NB4 (cell line): ENCODE measurements around the gene MYRFL.
A peak's percentile ranks its signal among the peaks of the same experiment; 100 is the strongest.

Experiments
- DNase-seq: peaks from one replicate; pipeline ENCODE4 v3.0.0; 2010; ENCODE audit warnings: low read depth
- H3K4me3 ChIP-seq: one replicate; pipeline ENCODE4 v1.5.1; 2011; ENCODE audit warnings: mild to moderate bottlenecking, low read depth, low read length, moderate library complexity
- MYC ChIP-seq: IDR thresholded peaks from 2 replicates; pipeline ENCODE4 v1.6.1; 2011; ENCODE audit warnings: low read depth, low read length
- POLR2A ChIP-seq: IDR thresholded peaks from 2 replicates; pipeline ENCODE4 v1.6.1; 2011; ENCODE audit warnings: mild to moderate bottlenecking; ENCODE audit not compliant: insufficient read length; ENCODE audit errors: extremely low read depth
- TF ChIP-seq, protein P1 (sequence below): IDR thresholded peaks from 2 replicates; pipeline ENCODE4 v1.6.1; 2011; ENCODE audit warnings: low read depth, low read length
- TF ChIP-seq, protein P2 (sequence below): IDR thresholded peaks from one replicate; pipeline ENCODE4 v1.5.1; 2012; ENCODE audit warnings: low read depth, low read length

The MYRFL gene

DNA sequence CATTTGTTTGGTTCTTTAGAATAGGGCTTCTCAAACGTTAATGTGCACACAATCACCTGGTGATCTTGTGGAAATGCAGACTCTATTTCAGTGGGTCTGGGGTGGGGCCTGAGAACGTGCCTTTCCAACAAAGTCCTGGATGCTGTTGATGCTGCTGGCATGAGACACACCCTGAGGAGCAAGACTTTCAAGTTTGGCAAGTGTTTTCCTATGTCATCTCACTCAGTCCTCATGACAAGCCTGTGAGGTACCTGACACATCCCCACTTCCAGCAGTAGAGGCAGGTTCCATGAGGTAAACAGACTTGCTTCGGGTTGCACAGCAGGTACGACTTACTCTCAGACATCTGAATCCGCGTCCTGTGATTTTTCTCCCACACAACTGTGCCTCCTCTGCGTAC is 147.1 kb downstream of the MYRFL start:
- no peak for TF ChIP-seq POLR2A
- TF ChIP-seq, protein P1, sequence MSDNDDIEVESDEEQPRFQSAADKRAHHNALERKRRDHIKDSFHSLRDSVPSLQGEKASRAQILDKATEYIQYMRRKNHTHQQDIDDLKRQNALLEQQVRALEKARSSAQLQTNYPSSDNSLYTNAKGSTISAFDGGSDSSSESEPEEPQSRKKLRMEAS: no peak
- DNase-seq: no peak
- no peak overlapping the region for H3K4me3 ChIP-seq

GRCh38 chr12:69978020-69978419 is 153.0 kb downstream of the MYRFL start:
- no peak for DNase-seq
- no peak for TF ChIP-seq POLR2A
- TF ChIP-seq, protein P2, sequence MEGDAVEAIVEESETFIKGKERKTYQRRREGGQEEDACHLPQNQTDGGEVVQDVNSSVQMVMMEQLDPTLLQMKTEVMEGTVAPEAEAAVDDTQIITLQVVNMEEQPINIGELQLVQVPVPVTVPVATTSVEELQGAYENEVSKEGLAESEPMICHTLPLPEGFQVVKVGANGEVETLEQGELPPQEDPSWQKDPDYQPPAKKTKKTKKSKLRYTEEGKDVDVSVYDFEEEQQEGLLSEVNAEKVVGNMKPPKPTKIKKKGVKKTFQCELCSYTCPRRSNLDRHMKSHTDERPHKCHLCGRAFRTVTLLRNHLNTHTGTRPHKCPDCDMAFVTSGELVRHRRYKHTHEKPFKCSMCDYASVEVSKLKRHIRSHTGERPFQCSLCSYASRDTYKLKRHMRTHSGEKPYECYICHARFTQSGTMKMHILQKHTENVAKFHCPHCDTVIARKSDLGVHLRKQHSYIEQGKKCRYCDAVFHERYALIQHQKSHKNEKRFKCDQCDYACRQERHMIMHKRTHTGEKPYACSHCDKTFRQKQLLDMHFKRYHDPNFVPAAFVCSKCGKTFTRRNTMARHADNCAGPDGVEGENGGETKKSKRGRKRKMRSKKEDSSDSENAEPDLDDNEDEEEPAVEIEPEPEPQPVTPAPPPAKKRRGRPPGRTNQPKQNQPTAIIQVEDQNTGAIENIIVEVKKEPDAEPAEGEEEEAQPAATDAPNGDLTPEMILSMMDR: no peak
- TF ChIP-seq, protein P1: no peak
- TF ChIP-seq MYC: no peak
- no peak overlapping the region for H3K4me3 ChIP-seq

DNA sequence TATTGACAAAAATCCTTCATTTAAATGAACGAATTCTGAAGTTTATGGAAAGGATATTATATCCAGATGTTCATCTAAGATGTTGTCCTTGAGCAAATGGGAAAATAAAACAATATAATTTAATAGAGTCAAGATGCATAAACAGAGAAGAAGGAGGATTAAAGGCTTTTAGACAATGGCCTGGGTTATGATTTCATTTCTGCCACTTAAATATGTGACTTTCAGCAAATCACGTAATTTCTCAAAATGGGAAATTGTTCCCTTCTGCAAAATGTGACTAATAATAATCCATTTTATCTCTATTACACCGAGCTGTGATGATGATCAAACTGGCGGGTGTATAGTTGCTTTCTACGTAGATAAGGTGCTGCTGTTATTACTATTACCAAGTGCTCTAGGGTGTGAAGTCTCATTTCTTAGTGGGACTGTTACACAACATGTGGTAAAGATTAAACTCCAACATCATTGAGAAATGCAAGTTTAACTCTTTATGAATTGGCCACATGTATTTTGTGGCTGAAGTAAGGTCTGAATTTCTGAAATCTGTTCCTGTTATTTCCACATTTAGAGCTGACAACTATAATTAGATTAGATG is 157.0 kb downstream of the MYRFL start:
- no peak for TF ChIP-seq POLR2A
- TF ChIP-seq, protein P2: no peak
- no peak for TF ChIP-seq MYC
- TF ChIP-seq, protein P1: no peak
- DNase-seq: no peak
- H3K4me3 ChIP-seq: no peak overlapping the region

DNA sequence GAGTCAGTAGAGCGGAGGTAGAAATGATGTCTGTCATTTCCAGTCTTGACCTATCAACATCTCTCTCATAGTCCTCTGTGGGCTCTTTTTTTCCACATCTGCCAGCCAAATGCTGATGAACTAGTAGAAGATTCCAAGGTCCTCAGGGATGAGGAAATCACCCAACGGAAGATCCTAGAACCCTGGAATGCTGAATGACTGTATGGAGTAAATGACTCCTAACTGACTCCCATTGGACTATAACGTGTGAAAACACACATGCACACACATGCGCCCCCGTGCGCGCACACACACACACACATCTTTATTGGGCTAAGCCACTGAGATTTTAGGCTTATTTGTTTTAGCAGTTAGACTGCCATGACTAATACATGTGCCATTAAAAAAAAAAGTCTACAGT is 159.2 kb downstream of the MYRFL start:
- TF ChIP-seq POLR2A (no peak), MYC (no peak)
- TF ChIP-seq, protein P1: no peak
- TF ChIP-seq, protein P2: no peak
- DNase-seq: no peak
- no peak overlapping the region for H3K4me3 ChIP-seq

- peak; percentile 36 for DNase-seq
- TF ChIP-seq, protein P1: 0 out of 2 replicates have a peak, but pooled peaks have one; percentile 17
- TF ChIP-seq, protein P2: peak; percentile 64
- TF ChIP-seq MYC: no peak
- TF ChIP-seq POLR2A: no peak
- H3K4me3 ChIP-seq: no peak overlapping the region
These were observed 160.6 kb downstream of the MYRFL start for GRCh38 chr12:69985656-69986055.

- no peak overlapping the region for H3K4me3 ChIP-seq
- TF ChIP-seq, protein P1: no peak
- TF ChIP-seq, protein P2: no peak
- DNase-seq: no peak
These were observed 161.1 kb downstream of the MYRFL start for GRCh38 chr12:69986114-69986513.
